ENCODE measurements around the gene LINC00305.

Gene LINC00305

GRCh38 chr18:64083916-64084315 lies 65.0 kb downstream of the LINC00305 start:
- no peak for TF ChIP-seq CTCF (IDR thresholded peaks at IDR 0.05; ENCODE audit: low read depth, low read length, missing control alignments)
- DNase-seq (ENCODE audit: extremely low read depth, low read depth), result no peak

GRCh38 chr18:64082513-64082912 lies 66.4 kb downstream of the LINC00305 start:
- no peak for TF ChIP-seq CTCF (IDR thresholded peaks at IDR 0.05; ENCODE audit: low read depth, low read length, missing control alignments)
- no peak overlapping the region for H3K4me3 ChIP-seq (replicated peaks; ENCODE audit: low read depth, low read length)
- DNase-seq (ENCODE audit: extremely low read depth, low read depth), result no peak

More at GRCh38 chr18:64083916-64084315, 65.0 kb downstream of the LINC00305 start:
- H3K4me3 ChIP-seq (replicated peaks; ENCODE audit: low read depth, low read length), result no peak overlapping the region

- no peak overlapping the region for H3K4me3 ChIP-seq (replicated peaks; ENCODE audit: low read depth, low read length)
- no peak for DNase-seq (ENCODE audit: extremely low read depth, low read depth)
- TF ChIP-seq CTCF (IDR thresholded peaks at IDR 0.05; ENCODE audit: low read depth, low read length, missing control alignments), result no peak
Observed at GRCh38 chr18:64082054-64082453, 66.8 kb downstream of the LINC00305 start.

GRCh38 chr18:64073971-64074370 lies 74.9 kb downstream of the LINC00305 start:
- no peak for DNase-seq (ENCODE audit: extremely low read depth, low read depth)
- H3K4me3 ChIP-seq (replicated peaks; ENCODE audit: low read depth, low read length), result no peak overlapping the region
- no peak for TF ChIP-seq CTCF (IDR thresholded peaks at IDR 0.05; ENCODE audit: low read depth, low read length, missing control alignments)

- TF ChIP-seq CTCF (IDR thresholded peaks at IDR 0.05; ENCODE audit: low read depth, low read length, missing control alignments), result no peak
- no peak for DNase-seq (ENCODE audit: extremely low read depth, low read depth)
- no peak overlapping the region for H3K4me3 ChIP-seq (replicated peaks; ENCODE audit: low read depth, low read length)
Observed at GRCh38 chr18:64055019-64055418, 93.9 kb downstream of the LINC00305 start.

- no peak for DNase-seq (ENCODE audit: extremely low read depth, low read depth)
- TF ChIP-seq CTCF (IDR thresholded peaks at IDR 0.05; ENCODE audit: low read depth, low read length, missing control alignments), result no peak
- H3K4me3 ChIP-seq (replicated peaks; ENCODE audit: low read depth, low read length), result no peak overlapping the region
Observed at GRCh38 chr18:64053246-64053645, 95.6 kb downstream of the LINC00305 start.

GRCh38 chr18:64052772-64053171 lies 96.1 kb downstream of the LINC00305 start:
- TF ChIP-seq CTCF (IDR thresholded peaks at IDR 0.05; ENCODE audit: low read depth, low read length, missing control alignments), result no peak
- no peak overlapping the region for H3K4me3 ChIP-seq (replicated peaks; ENCODE audit: low read depth, low read length)
- no peak for DNase-seq (ENCODE audit: extremely low read depth, low read depth)

Measured in HFF-Myc (cell line).